Neutrophil (primary cell): ENCODE data around the gene KHDC3L.

ENCODE experiments used
- H3K27ac ChIP-seq: fragments of 200-600 bp; sonication (generic); 2 replicates; pipeline ENCODE4 v1.5.1; 2016; ENCODE audit warnings: mild to moderate bottlenecking, moderate library complexity
- H3K27me3 ChIP-seq: fragments of 200-600 bp; sonication (generic); 2 replicates; pipeline ENCODE4 v1.6.0; 2016; ENCODE audit warnings: mild to moderate bottlenecking
- H3K36me3 ChIP-seq: fragments of 200-600 bp; sonication (generic); 2 replicates; pipeline ENCODE4 v1.5.1; 2017
- H3K4me1 ChIP-seq, 2 experiments: fragments of 200-600 bp in 1 of 2; sonication (generic) in 1 of 2; 1 replicate in 1 of 2; 2 replicates in 1 of 2; pipeline versions ENCODE4 v1.5.1 to v1.6.1; 2013 to 2016; ENCODE audit warnings: low read depth in 1 of 2, low read length in 1 of 2, mild to moderate bottlenecking in 1 of 2, moderate library complexity in 1 of 2; ENCODE audit not compliant: control insufficient read depth in 1 of 2, insufficient read depth in 1 of 2
- H3K4me3 ChIP-seq, 2 experiments: fragments of 200-600 bp in 1 of 2; sonication (generic) in 1 of 2; 1 replicate in 1 of 2; 2 replicates in 1 of 2; pipeline ENCODE4 v1.5.1; 2013 to 2016; ENCODE audit warnings: low read depth in 1 of 2, low read length in 1 of 2, mild to moderate bottlenecking in 1 of 2, moderate library complexity in 1 of 2
- H3K9me3 ChIP-seq: fragments of 200-600 bp; sonication (generic); 2 replicates; pipeline ENCODE4 v1.5.1; 2016
- TF ChIP-seq, protein P1 (sequence below): fragments of 200-600 bp; sonication (generic); IDR thresholded peaks from 2 replicates; pipeline ENCODE4 v1.5.1; 2016; ENCODE audit warnings: antibody characterized with exemption

The KHDC3L gene

GRCh38 chr6:73329201-73329600, 33.3 kb upstream of the KHDC3L start:
- no peaks in the 10 kb centered on the region for H3K4me1 ChIP-seq
- H3K27me3 ChIP-seq: peaks cover 39% of the 10 kb centered on the region
- TF ChIP-seq, protein P1, sequence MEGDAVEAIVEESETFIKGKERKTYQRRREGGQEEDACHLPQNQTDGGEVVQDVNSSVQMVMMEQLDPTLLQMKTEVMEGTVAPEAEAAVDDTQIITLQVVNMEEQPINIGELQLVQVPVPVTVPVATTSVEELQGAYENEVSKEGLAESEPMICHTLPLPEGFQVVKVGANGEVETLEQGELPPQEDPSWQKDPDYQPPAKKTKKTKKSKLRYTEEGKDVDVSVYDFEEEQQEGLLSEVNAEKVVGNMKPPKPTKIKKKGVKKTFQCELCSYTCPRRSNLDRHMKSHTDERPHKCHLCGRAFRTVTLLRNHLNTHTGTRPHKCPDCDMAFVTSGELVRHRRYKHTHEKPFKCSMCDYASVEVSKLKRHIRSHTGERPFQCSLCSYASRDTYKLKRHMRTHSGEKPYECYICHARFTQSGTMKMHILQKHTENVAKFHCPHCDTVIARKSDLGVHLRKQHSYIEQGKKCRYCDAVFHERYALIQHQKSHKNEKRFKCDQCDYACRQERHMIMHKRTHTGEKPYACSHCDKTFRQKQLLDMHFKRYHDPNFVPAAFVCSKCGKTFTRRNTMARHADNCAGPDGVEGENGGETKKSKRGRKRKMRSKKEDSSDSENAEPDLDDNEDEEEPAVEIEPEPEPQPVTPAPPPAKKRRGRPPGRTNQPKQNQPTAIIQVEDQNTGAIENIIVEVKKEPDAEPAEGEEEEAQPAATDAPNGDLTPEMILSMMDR: no peak
- H3K36me3 ChIP-seq: no peaks in the 10 kb centered on the region
- no peaks in the 10 kb centered on the region for H3K9me3 ChIP-seq
- H3K4me3 ChIP-seq: no peak overlapping the region
- no peak overlapping the region for H3K27ac ChIP-seq

DNA sequence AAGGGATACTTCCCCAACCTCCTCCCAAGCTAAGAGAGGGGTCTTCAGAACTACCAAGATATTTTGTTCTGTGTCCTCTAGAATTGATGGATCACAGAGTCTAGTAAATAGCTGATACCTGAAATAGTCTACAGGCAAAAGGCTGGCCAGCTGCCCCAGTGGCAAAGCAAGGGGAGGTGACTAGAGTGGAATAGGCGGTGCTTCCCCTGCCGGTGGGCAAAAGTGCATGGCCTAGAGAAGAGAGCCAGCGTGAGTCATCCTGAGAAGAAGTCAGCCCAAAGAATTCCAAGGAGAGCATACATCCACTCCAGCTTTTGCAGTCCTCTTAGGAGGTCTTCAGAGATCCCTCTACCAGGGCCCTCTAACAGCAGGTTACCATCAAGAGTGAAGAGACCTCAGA, 23.1 kb upstream of the KHDC3L start:
- H3K4me3 ChIP-seq: no peak overlapping the region
- H3K36me3 ChIP-seq: no peaks in the 10 kb centered on the region
- H3K27ac ChIP-seq: no peak overlapping the region
- no peaks in the 10 kb centered on the region for H3K9me3 ChIP-seq
- TF ChIP-seq, protein P1: no peak
- no peaks in the 10 kb centered on the region for H3K27me3 ChIP-seq
- H3K4me1 ChIP-seq: no peaks in the 10 kb centered on the region

GRCh38 chr6:73340048-73340447, 22.4 kb upstream of the KHDC3L start:
- no peaks in the 10 kb centered on the region for H3K36me3 ChIP-seq
- no peak overlapping the region for H3K27ac ChIP-seq
- H3K4me3 ChIP-seq: no peak overlapping the region
- TF ChIP-seq, protein P1: no peak
- H3K27me3 ChIP-seq: no peaks in the 10 kb centered on the region
- no peaks in the 10 kb centered on the region for H3K9me3 ChIP-seq
- H3K4me1 ChIP-seq: no peaks in the 10 kb centered on the region

DNA sequence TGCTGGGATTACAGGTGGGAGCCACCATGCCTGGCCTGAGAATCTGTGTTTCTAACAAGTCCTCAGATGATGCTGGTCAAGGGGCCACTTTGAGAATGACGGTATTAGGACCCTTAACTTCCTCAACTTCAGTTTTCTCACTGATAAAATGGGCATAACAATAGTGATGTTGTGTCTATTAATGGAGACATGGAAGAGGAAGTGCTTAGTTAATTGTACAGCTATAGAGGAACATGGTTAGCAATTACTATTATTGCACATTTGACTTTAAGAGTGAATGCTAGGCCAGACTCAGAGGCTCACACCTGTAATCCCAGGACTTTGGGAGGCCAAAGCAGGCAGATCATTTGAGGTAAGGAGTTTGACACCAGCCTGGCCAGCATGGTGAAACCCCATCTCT, 21.1 kb upstream of the KHDC3L start:
- H3K9me3 ChIP-seq: no peaks in the 10 kb centered on the region
- TF ChIP-seq, protein P1: no peak

GRCh38 chr6:73342174-73342573, 20.3 kb upstream of the KHDC3L start:
- Histone ChIP-seq H3K27me3 (peaks cover 12% of the 10 kb centered on the region), H3K4me3 (no peak overlapping the region), H3K9me3 (no peaks in the 10 kb centered on the region), H3K27ac (no peak overlapping the region), H3K4me1 (no peaks in the 10 kb centered on the region), H3K36me3 (no peaks in the 10 kb centered on the region)
- TF ChIP-seq, protein P1: no peak

More for the DNA sequence above, 21.1 kb upstream of the KHDC3L start:
- Histone ChIP-seq H3K4me1 (no peaks in the 10 kb centered on the region), H3K27ac (no peak overlapping the region), H3K36me3 (no peaks in the 10 kb centered on the region), H3K4me3 (no peak overlapping the region), H3K27me3 (peaks cover 3% of the 10 kb centered on the region)

- no peak overlapping the region for H3K27ac ChIP-seq
Measured at GRCh38 chr6:73343164-73343563, 19.3 kb upstream of the KHDC3L start.

More at GRCh38 chr6:73343164-73343563, 19.3 kb upstream of the KHDC3L start:
- Histone ChIP-seq H3K4me3 (no peak overlapping the region), H3K4me1 (no peaks in the 10 kb centered on the region), H3K9me3 (no peaks in the 10 kb centered on the region), H3K27me3 (peaks cover 21% of the 10 kb centered on the region), H3K36me3 (no peaks in the 10 kb centered on the region)
- TF ChIP-seq, protein P1: no peak
